Epithelial cell of esophagus (primary cell): ENCODE data around the gene PPP1R9A.

Experiments used
- DNase-seq: peaks from one replicate; pipeline ENCODE4 v3.0.0; 2010; ENCODE audit warnings: low read depth
- H3K4me3 ChIP-seq: 2 replicates; pipeline ENCODE4 v1.5.1; 2011; ENCODE audit warnings: mild to moderate bottlenecking, low read length, control low read depth
- CTCF ChIP-seq: IDR thresholded peaks from 2 replicates; pipeline ENCODE4 v1.5.1; 2011; ENCODE audit warnings: low read depth, mild to moderate bottlenecking, low read length, control low read depth, inconsistent platforms; ENCODE audit not compliant: insufficient read depth; ENCODE audit errors: missing control alignments

Gene PPP1R9A

GRCh38 chr7:95089414-95090315 lies 182.3 kb downstream of the PPP1R9A start:
- DNase-seq, result no peak
- no peak for TF ChIP-seq CTCF
- H3K4me3 ChIP-seq, result no peak overlapping the region

GRCh38 chr7:95092324-95092723 lies 184.9 kb downstream of the PPP1R9A start:
- no peak overlapping the region for H3K4me3 ChIP-seq
- TF ChIP-seq CTCF, result no peak
- no peak for DNase-seq

- H3K4me3 ChIP-seq, result no peak overlapping the region
- DNase-seq, result no peak
- no peak for TF ChIP-seq CTCF
Observed at GRCh38 chr7:95095259-95095965, 188.0 kb downstream of the PPP1R9A start.

GRCh38 chr7:95095966-95096540 lies 188.7 kb downstream of the PPP1R9A start:
- no peak for DNase-seq
- H3K4me3 ChIP-seq, result no peak overlapping the region
- no peak for TF ChIP-seq CTCF

- peak; percentile 49 for DNase-seq
- H3K4me3 ChIP-seq, result no peak overlapping the region
- TF ChIP-seq CTCF, result no peak
Observed at GRCh38 chr7:95097291-95097690, 189.9 kb downstream of the PPP1R9A start.

- no peak for TF ChIP-seq CTCF
- DNase-seq, result no peak
- no peak overlapping the region for H3K4me3 ChIP-seq
Observed at GRCh38 chr7:95097851-95098250, 190.5 kb downstream of the PPP1R9A start.
